GM23248 (cell line): Measurements from ENCODE around the gene NPAS2.

Experiments
- EZH2 ChIP-seq: fragments of 200-600 bp; sonication (generic); IDR thresholded peaks from 2 replicates; pipeline ENCODE4 v1.6.1; 2018; ENCODE audit warnings: antibody characterized with exemption, mild to moderate bottlenecking; ENCODE audit not compliant: insufficient read depth, poor library complexity, severe bottlenecking
- EZH2phosphoT487 ChIP-seq: fragments of 200-600 bp; sonication (generic); IDR thresholded peaks from 2 replicates; pipeline ENCODE4 v1.6.1; 2018; ENCODE audit warnings: antibody characterized with exemption, moderate library complexity, mild to moderate bottlenecking, low read depth; ENCODE audit not compliant: insufficient read depth

DNA sequence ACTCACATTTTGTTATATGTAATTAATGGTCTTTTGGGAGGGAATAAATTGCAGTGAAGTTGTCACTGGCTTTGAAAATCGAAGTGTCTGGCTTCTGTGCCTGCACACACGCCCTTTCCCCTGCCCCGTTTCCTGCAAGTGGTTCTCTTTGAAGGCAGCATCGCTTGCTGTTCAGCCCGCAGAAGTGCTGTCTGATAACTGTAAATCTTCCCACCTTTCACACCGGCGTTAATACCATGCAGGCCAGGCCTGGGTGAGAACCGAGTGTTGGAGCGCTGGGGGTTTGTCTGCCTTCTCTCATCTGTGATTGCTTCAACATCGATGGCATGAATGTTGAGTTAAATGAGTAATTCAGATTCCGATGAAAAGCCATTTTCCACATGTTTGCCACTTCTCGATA, 144.3 kb downstream of the NPAS2 start:
- no peak for TF ChIP-seq EZH2
- no peak for TF ChIP-seq EZH2phosphoT487
